HepG2 (cell line): ENCODE data around the gene TMEM141. TPM values are rescaled to one million over a fixed set of nuclear protein-coding genes. Genes with fewer than 3 reads are reported as not detected.
A peak's percentile ranks its signal among the peaks of the same experiment; 100 is the strongest.

Experiments
- BRCA1 ChIP-seq: sonication (generic); formaldehyde crosslinking; IDR thresholded peaks from 2 replicates; pipeline ENCODE4 v1.4.0; 2020; ENCODE audit warnings: missing genetic modification reagents
- CHCHD3 ChIP-seq: sonication (generic); formaldehyde crosslinking; IDR thresholded peaks from 2 replicates; pipeline ENCODE4 v1.8.0; 2022; ENCODE audit warnings: mild to moderate bottlenecking, missing genetic modification reagents, moderate library complexity
- CREB1 ChIP-seq, 2 experiments: fragments of 450-650 bp in 1 of 2; IDR thresholded peaks; 2 replicates each; pipeline ENCODE4 v1.6.1; 2016 to 2017; ENCODE audit warnings: control low read depth in 1 of 2, mild to moderate bottlenecking in 1 of 2, missing compliant biosample characterization in 1 of 2, missing genetic modification characterization in 1 of 2
- CREM ChIP-seq, 2 experiments: sonication (generic) in 1 of 2; formaldehyde crosslinking in 1 of 2; IDR thresholded peaks; 2 replicates each; pipeline versions ENCODE4 v1.4.0 to v1.6.1; 2016 to 2020; ENCODE audit warnings: antibody characterized with exemption in 1 of 2, mild to moderate bottlenecking in 1 of 2, missing genetic modification reagents in 1 of 2
- PATZ1 ChIP-seq: sonication (generic); formaldehyde crosslinking; IDR thresholded peaks from 2 replicates; pipeline ENCODE4 v1.4.0; 2020; ENCODE audit warnings: missing genetic modification reagents
- RELA ChIP-seq: sonication (generic); formaldehyde crosslinking; IDR thresholded peaks from 2 replicates; pipeline ENCODE4 v1.4.0; 2020; ENCODE audit warnings: missing genetic modification reagents
- SRF ChIP-seq: IDR thresholded peaks from 2 replicates; pipeline ENCODE4 v1.6.1; 2011; ENCODE audit warnings: mild to moderate bottlenecking, low read depth, low read length, moderate library complexity
- ZBTB44 ChIP-seq: sonication (generic); formaldehyde crosslinking; IDR thresholded peaks from 2 replicates; pipeline ENCODE4 v1.4.0; 2020; ENCODE audit warnings: missing genetic modification reagents
- ZFP62 ChIP-seq: sonication (generic); formaldehyde crosslinking; IDR thresholded peaks from 2 replicates; pipeline ENCODE4 v1.4.0; 2020; ENCODE audit warnings: missing genetic modification reagents
- ZNF296 ChIP-seq: sonication (generic); formaldehyde crosslinking; conservative IDR thresholded peaks from 2 replicates; pipeline ENCODE4 v1.5.0; 2020; ENCODE audit warnings: mild to moderate bottlenecking, missing genetic modification reagents
- ZNF503 ChIP-seq: sonication (generic); formaldehyde crosslinking; IDR thresholded peaks from 2 replicates; pipeline ENCODE4 v1.4.0; 2020; ENCODE audit warnings: missing genetic modification reagents
- ZNF646 ChIP-seq: sonication (generic); formaldehyde crosslinking; IDR thresholded peaks from 2 replicates; pipeline ENCODE4 v1.9.0; 2021; ENCODE audit warnings: mild to moderate bottlenecking, missing genetic modification reagents
- ZNF710 ChIP-seq: sonication (generic); formaldehyde crosslinking; IDR thresholded peaks from 2 replicates; pipeline ENCODE4 v1.5.0; 2020; ENCODE audit warnings: mild to moderate bottlenecking, missing genetic modification reagents, borderline replicate concordance
- polyA plus RNA-seq, 8 experiments: library from polyadenylated mRNA; depleted of rRNA in 3 of 8; stranded (reverse) in 7 of 8; unstranded in 1 of 8; fragments of >200 nt; fragmentation: Illumina TruSeq in 4 of 8; extraction: Trizol in 4 of 8; gene quantifications; 2 replicates each; pipeline versions ENCODE4 v1.2.1 to v1.2.3, GENCODE V29; 2011 to 2016; ENCODE audit warnings: low read depth in 4 of 8, missing spikeins in 1 of 8, mixed read lengths in 1 of 8; ENCODE audit not compliant: insufficient read depth in 1 of 8
- total RNA-seq, 5 experiments: library from RNA; depleted of rRNA; stranded (reverse); fragments of >200 nt; fragmentation: Illumina TruSeq; extraction: Trizol; gene quantifications; 2 replicates each; pipeline ENCODE4 v1.2.3, GENCODE V29; 2016; ENCODE audit warnings: low read depth in 1 of 5

TMEM141 gene
- total and polyA plus RNA-seq, 2 of the 13 experiments (the other 11 are each of a cell fraction or from before 2014, with no cell fraction given): 81.0 to 202 TPM

- no peak for TF ChIP-seq ZNF296 (CRISPR knock-in tag)
- no peak for TF ChIP-seq RELA (CRISPR knock-in tag)
- TF ChIP-seq CREB1 (IDR thresholded peaks at IDR 0.05): no peak
- TF ChIP-seq CREB1 (CRISPR knock-in tag; IDR thresholded peaks at IDR 0.05): no peak
- no peak for TF ChIP-seq SRF
- TF ChIP-seq ZFP62 (CRISPR knock-in tag): no peak
- TF ChIP-seq ZNF646 (CRISPR knock-in tag): peak; percentile 59; the same call in 1 of the 2 replicates
- peak; percentile 54; the same call in 1 of the 2 replicates for TF ChIP-seq PATZ1 (CRISPR knock-in tag)
- no peak for TF ChIP-seq ZNF710
- TF ChIP-seq CHCHD3: no peak
- 0 out of 2 replicates have a peak, but pooled peaks have one; percentile 31 for TF ChIP-seq CREM (IDR thresholded peaks at IDR 0.05)
- TF ChIP-seq CREM (CRISPR knock-in tag; IDR thresholded peaks at IDR 0.05): no peak
- no peak for TF ChIP-seq ZBTB44 (CRISPR knock-in tag)
- TF ChIP-seq ZNF503 (CRISPR knock-in tag): no peak
- TF ChIP-seq BRCA1 (CRISPR knock-in tag): no peak
These were observed 8.9 kb downstream of the TMEM141 start (continued) for GRCh38 chr9:136799854-136800657.
